ENCODE results near the gene NRXN3.

Gene NRXN3

DNA sequence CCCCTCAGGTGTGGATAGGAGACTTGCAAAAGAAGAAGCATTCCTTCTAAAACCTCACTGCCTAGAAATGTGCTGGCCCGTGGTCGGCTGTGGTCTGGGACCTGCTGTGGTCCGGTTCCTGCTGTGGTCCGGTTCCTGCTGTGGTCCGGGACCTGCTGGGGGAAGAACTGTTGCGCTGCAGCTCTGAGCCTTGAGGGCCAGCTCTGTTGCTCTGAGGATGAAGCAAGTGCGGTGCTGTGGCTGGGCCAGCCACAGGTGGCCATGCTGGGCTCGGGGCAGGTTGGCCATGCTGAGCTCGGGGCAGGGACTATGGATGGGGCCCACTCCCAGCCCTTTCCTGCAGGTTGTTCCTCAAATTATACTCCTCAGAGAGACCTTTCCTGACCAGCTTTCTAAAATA is 5.2 kb downstream of the NRXN3 start:
- no peak for DNase-seq

GRCh38 chr14:78178071-78178470 is 7.9 kb downstream of the NRXN3 start:
- no peak for DNase-seq

GRCh38 chr14:78178971-78179370 is 8.8 kb downstream of the NRXN3 start:
- no peak for DNase-seq

GRCh38 chr14:78181270-78181669 is 11.1 kb downstream of the NRXN3 start:
- no peak for DNase-seq

DNA sequence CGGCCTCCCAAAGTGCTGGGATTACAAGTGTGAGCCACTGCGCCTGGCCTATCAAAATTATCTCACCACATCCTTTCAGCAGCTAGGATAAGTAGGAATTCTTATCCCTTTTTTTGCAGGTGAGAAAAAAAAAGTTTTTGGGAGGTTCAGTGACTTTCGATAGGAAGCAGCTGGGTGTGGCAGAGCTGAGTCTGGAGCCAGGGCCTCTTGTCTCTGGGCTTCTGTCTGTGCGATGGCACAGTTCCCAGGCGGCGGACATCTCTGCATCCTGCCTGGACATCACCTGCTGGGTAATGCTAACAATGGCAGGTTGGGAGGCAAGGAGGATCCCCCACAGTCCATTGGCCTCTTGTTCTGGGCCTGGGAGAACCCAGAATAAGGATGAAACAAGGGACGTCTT is 12.5 kb downstream of the NRXN3 start:
- no peak for DNase-seq

GRCh38 chr14:78184157-78184556 is 14.0 kb downstream of the NRXN3 start:
- DNase-seq = no peak

GRCh38 chr14:78186277-78186676 is 16.1 kb downstream of the NRXN3 start:
- DNase-seq = no peak

DNA sequence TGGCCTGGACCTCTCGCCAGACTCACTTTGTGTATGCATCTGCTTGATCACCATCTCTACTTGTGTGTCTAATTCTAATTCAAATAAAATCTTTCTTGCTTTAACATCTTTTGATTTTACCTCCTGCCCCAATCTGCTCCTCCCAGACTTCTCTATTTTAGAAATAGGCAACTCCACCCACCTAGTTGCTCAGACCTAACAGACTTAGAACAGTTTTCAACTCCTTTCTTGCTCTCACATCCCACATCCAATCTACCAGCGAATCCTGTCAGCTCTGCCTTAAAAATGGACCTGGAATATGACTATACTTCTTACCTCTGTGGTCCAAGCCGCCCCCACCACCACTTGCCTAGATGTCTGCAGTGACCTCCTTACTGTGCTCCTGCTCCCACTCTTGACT is 18.7 kb downstream of the NRXN3 start:
- DNase-seq = no peak

DNA sequence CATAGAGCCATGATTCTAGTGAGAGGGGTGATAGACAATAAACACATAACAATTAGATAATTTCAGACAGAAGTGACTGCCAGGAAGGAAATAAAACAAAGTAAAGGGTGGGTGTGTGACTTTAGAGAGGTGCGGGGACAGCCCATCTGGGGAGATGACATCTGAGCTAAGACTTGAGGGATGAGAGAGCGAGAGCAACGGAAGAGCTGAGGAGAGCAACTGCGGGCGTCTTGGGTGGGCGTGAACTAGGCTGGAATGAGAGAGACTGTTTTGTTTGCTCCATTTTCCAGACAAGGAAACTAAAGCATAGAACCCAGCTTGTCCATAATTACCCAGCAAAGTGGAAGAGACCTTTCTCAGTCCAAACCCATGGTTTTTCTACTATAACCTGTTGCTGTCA is 25.3 kb downstream of the NRXN3 start:
- no peak for DNase-seq

- no peak for DNase-seq
These were observed 26.1 kb downstream of the NRXN3 start for GRCh38 chr14:78196323-78196722.

DNA sequence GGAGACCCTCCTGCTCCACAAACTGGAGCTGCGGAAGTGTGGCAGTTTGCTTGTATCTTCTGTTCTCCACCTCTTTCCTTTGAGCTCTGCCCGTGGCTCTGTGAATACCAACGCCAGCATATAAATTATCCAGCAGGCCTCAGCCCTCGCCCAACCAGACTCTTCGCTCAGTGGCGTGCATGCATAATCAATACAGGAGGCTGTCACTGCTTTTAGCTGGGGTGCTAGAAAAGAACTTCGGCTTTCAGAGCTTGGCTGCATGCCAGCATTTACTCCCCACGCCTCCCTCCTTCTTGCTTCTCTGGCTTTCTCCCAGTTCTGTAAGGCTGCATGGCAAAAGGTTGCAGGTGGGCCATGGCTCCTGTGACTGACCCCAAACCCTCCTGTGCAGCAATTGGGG is 26.9 kb downstream of the NRXN3 start:
- DNase-seq = no peak

DNA sequence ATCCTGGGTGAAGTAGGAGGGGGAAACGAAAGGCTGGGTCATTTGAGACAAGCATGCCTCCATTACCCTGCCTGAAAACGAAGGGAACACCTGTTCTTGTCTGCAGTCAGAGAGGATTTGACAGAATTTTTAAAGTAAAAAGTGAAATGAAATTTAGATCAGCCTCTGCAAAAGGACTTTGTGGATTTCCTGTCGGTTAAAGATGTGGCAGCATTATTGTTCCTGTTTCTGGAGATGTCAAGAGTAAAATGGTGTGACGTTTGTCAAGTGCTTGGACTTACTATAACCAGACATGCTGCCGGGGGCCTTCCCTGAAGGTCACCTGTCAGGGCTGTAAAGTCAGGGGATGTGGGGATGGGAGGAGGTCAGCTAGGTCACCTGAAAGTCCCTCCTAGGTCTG is 32.0 kb downstream of the NRXN3 start:
- DNase-seq = no peak

GRCh38 chr14:78202976-78203375 is 32.8 kb downstream of the NRXN3 start:
- no peak for DNase-seq

DNA sequence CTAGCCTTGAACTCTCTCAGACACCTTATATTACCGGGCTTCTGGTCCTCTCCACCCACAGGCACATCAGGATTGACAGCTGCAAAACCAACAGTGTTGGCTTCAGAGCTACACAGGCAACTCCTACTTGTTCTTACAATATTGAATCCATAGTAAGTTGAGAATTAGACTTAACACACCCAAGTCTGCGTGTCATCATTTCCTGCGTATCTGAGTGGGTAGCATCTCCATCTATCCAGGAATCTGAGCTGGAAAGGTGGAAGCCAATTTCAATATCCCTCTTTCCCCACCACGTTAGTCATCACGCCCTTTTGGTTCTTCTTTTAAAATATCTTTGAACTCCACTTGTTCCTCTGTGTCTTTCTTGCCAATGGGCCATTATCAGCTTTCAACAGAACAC is 37.2 kb downstream of the NRXN3 start:
- no peak for DNase-seq

DNA sequence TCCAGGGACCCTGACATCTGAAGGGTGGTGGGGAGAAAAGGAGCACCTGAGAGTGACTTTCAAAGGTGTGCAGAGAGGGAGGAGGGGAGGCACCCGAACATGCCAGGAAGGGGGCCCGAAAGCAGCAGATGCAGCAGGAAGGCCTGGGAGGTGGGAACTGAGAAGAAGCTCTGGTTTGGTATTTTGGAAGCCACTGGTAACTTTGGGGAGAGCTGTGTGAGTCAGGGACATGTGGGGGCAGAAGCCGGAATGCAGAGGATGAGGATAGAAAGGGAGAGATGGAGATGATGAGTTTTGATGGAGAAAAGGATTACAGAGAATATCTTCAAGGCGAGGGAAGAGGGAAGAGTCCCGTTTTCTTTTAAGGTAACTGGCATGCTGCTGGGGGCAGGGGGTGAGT is 50.1 kb downstream of the NRXN3 start:
- no peak for DNase-seq

DNA sequence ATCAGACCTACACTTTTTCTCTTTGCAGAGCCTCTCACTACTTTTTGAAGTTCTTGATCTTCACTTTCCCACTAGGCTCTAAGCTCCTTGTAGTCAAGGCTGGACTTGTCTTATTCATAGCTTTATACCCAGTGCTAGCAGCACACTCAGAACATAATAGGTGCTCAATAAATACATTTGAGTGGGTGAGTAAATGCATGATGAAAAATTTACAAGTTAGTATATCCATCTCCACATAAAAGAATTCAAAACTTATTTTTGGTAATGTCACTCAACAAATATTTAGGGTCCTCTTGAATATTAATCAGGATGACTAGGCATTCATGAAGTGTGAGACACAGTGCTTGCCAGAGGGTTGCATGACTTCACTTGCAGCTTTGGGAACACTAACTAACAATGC is 52.6 kb downstream of the NRXN3 start:
- no peak for DNase-seq

- DNase-seq = no peak
These were observed 57.3 kb downstream of the NRXN3 start for GRCh38 chr14:78227248-78228077.

GRCh38 chr14:78228702-78229327 is 58.6 kb downstream of the NRXN3 start:
- DNase-seq = no peak

- no peak for DNase-seq
These were observed 62.2 kb downstream of the NRXN3 start for GRCh38 chr14:78232231-78233000.

GRCh38 chr14:78238141-78238540 is 68.0 kb downstream of the NRXN3 start:
- DNase-seq = no peak

- no peak for DNase-seq
These were observed 70.4 kb downstream of the NRXN3 start for GRCh38 chr14:78240567-78240966.

- DNase-seq = no peak
These were observed 71.9 kb downstream of the NRXN3 start for GRCh38 chr14:78242086-78242485.

- DNase-seq = no peak
These were observed 73.0 kb downstream of the NRXN3 start for GRCh38 chr14:78243187-78243586.

- DNase-seq = no peak
These were observed 75.1 kb downstream of the NRXN3 start for GRCh38 chr14:78245238-78245637.

Data from activated CD4-positive, alpha-beta T cell treated with anti-CD3 and anti-CD28 coated beads, Interleukin-2, amount 50 U/mL, for 1 hour (primary cell).